G401 (cell line): ENCODE results near the gene STX11. TPM values are rescaled to one million over a fixed set of nuclear protein-coding genes. Genes with fewer than 3 reads are reported as not detected.

Experiments used
- DNase-seq: peaks from one replicate; pipeline ENCODE4 v3.0.0-alpha.2; 2015; ENCODE audit warnings: low spot score
- in situ Hi-C: cut with HindIII; loops from 2 replicates; pipeline ENCODE4 v1.10.0; 2016; ENCODE audit warnings: low sequenced_read_pairs, mixed read lengths
- total RNA-seq: library from RNA; depleted of rRNA; stranded (reverse); fragments of >200 nt; shearing (Covaris generic); gene quantifications from 2 replicates; pipeline ENCODE4 v1.2.3, GENCODE V29; 2014

STX11 gene
- total RNA-seq, 1 experiment from 2014 or later = 0.07 TPM

- in situ Hi-C loops = no loop called here
- no peak for DNase-seq
These were observed 10.5 kb upstream of the STX11 start for GRCh38 chr6:144139817-144140216.

GRCh38 chr6:144140867-144141266, 9.4 kb upstream of the STX11 start:
- in situ Hi-C loops = no loop called here
- DNase-seq = no peak

- no peak for DNase-seq
- in situ Hi-C loops = no loop called here
These were observed 8.8 kb upstream of the STX11 start for GRCh38 chr6:144141470-144141869.

- in situ Hi-C loops = no loop called here
- DNase-seq = no peak
These were observed 7.2 kb upstream of the STX11 start for GRCh38 chr6:144143106-144143505.

GRCh38 chr6:144143878-144144277, 6.4 kb upstream of the STX11 start:
- in situ Hi-C loops = no loop called here

GRCh38 chr6:144144996-144145395, 5.3 kb upstream of the STX11 start:
- in situ Hi-C loops = no loop called here
- DNase-seq = no peak

More at GRCh38 chr6:144143878-144144277, 6.4 kb upstream of the STX11 start:
- DNase-seq = no peak

GRCh38 chr6:144145541-144145940, 4.8 kb upstream of the STX11 start:
- in situ Hi-C loops = no loop called here
- no peak for DNase-seq

- DNase-seq = no peak
- in situ Hi-C loops = no loop called here
These were observed 1.4 kb upstream of the STX11 start for GRCh38 chr6:144148886-144149285.

GRCh38 chr6:144149558-144149893, 791 bp upstream of the STX11 start:
- in situ Hi-C loops = no loop called here

GRCh38 chr6:144150710-144151657, 667 bp downstream of the STX11 start:
- in situ Hi-C loops = no loop called here
- no peak for DNase-seq

More at GRCh38 chr6:144149558-144149893, 791 bp upstream of the STX11 start:
- DNase-seq = no peak

GRCh38 chr6:144152334-144152900, 2.1 kb downstream of the STX11 start:
- in situ Hi-C loops = no loop called here
- DNase-seq = no peak

- no peak for DNase-seq
- in situ Hi-C loops = no loop called here
These were observed 2.9 kb downstream of the STX11 start for GRCh38 chr6:144153260-144153659.

GRCh38 chr6:144153971-144154370, 3.7 kb downstream of the STX11 start:
- in situ Hi-C loops = no loop called here
- DNase-seq = no peak

- no peak for DNase-seq
- in situ Hi-C loops = no loop called here
These were observed 5.2 kb downstream of the STX11 start for GRCh38 chr6:144155529-144155928.

- no peak for DNase-seq
- in situ Hi-C loops = no loop called here
These were observed 6.0 kb downstream of the STX11 start for GRCh38 chr6:144156338-144156737.

- in situ Hi-C loops = no loop called here
- no peak for DNase-seq
These were observed 6.7 kb downstream of the STX11 start for GRCh38 chr6:144156991-144157390.

GRCh38 chr6:144158133-144158532, 7.8 kb downstream of the STX11 start:
- in situ Hi-C loops = no loop called here
- DNase-seq = no peak

- in situ Hi-C loops = no loop called here
- no peak for DNase-seq
These were observed 8.9 kb downstream of the STX11 start for GRCh38 chr6:144159223-144159622.

GRCh38 chr6:144159742-144160141, 9.4 kb downstream of the STX11 start:
- in situ Hi-C loops = no loop called here
- DNase-seq = no peak

- DNase-seq = no peak
- in situ Hi-C loops = no loop called here
These were observed 10.2 kb downstream of the STX11 start for GRCh38 chr6:144160431-144161005.
